Measurements from ENCODE around the gene TRIOBP.

TRIOBP gene

GRCh38 chr22:37749831-37750595 lies 53.2 kb downstream of the TRIOBP start:
- no peak for DNase-seq (ENCODE audit: low read depth)

- no peak for DNase-seq (ENCODE audit: low read depth)
These were observed 53.8 kb downstream of the TRIOBP start for GRCh38 chr22:37750596-37751162.

- no peak for DNase-seq (ENCODE audit: low read depth)
These were observed 54.8 kb downstream of the TRIOBP start for GRCh38 chr22:37751449-37752188.

DNA sequence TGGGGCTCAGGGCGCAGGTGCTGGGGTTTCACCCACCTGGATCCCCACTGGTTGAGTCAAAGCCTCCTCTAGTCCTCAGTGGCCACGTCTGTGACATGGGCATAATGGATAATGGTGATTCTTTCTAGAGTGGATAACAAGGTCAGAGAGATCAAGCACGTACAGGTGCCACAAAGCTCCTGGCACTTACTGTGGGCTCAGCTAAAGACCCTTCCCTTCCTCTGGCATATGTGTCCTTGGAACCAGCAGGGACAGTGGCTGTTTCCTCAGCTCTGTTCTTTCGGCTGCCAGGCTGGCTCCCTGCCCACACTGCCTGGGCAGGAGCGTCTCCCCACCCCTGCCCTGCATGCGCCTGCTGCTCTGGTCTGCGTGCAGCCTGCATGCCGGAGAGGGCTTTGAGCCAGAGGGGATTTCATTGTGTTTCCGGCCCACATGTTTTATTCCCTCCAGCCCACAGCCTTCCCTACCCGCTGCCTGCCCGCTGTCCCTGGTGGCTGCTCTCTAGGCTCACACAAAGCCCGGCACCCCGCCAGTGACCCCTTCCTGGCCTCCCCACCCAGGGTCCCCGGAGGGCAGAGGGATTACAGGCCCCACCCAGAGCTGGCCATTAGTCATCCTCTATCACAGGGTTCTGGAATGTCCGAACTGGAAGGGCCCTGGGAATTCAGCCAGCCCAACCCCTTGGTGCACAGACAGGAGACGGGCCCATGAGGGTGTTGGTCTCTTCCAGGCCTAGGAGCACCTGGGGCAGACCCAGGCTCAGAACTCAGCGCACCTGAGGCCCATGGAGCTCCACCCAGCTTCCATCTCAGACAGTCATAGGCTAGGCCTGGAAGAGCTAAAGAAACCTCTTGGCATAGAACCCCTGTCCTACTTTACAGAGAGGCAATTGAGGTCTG lies 55.6 kb downstream of the TRIOBP start:
- DNase-seq (ENCODE audit: low read depth): no peak

GRCh38 chr22:37753746-37754145 lies 56.9 kb downstream of the TRIOBP start:
- no peak for DNase-seq (ENCODE audit: low read depth)

DNA sequence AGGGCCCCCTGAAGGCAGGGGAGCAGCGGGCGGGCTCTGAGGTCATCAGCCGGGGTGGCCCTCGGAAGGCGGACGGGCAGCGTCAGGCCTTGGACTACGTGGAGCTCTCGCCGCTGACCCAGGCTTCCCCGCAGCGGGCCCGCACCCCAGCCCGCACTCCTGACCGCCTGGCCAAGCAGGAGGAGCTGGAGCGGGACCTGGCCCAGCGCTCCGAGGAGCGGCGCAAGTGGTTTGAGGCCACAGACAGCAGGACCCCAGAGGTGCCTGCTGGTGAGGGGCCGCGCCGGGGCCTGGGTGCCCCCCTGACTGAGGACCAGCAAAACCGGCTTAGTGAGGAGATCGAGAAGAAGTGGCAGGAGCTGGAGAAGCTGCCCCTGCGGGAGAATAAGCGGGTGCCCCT lies 60.8 kb downstream of the TRIOBP start:
- DNase-seq (ENCODE audit: low read depth): no peak

DNA sequence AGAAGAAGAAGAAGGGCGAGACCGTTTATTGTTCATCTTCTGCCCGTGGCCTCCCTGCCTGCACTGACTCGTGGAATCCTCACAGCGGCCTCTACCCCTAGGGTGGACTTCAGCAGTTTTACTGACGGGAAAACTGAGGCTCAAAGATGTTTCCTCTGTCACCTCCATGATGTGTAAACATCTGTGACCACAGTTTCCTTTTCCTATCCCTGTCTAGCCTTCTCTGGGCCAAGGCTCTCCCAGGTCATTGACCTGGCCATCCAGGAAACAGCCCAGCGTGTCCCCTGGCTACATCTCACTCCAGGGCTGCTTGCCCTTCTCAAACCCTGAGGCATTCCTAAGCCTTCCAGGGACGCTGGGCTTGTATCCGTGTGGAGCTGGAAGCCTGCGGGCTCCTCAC lies 61.8 kb downstream of the TRIOBP start:
- no peak for DNase-seq (ENCODE audit: low read depth)

- DNase-seq (ENCODE audit: low read depth): no peak
These were observed 62.4 kb downstream of the TRIOBP start for GRCh38 chr22:37759281-37759680.

GRCh38 chr22:37760152-37760551 lies 63.3 kb downstream of the TRIOBP start:
- no peak for DNase-seq (ENCODE audit: low read depth)

DNA sequence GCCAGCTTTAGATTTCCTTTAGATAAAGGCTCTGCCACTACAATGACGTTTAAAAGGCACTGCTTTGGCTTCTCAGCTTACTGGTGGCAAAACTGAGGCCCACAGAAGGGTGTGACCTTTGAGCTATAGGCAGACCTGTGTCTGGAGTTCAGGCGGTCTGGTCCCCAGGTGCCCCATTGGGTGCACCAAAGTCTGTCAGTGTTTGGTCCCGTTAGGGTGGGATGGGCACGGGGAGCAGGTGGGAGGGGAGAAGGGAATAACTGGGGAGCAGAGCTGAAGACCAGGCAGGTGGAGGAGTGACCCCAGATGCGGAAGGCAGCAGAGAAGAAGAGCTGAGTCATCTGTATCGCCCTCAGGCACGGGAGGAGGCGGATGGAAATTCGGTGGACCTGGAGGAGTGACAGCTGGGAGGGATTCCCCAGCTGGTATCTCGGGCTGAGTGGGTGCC lies 65.6 kb downstream of the TRIOBP start:
- DNase-seq (ENCODE audit: low read depth): no peak

DNA sequence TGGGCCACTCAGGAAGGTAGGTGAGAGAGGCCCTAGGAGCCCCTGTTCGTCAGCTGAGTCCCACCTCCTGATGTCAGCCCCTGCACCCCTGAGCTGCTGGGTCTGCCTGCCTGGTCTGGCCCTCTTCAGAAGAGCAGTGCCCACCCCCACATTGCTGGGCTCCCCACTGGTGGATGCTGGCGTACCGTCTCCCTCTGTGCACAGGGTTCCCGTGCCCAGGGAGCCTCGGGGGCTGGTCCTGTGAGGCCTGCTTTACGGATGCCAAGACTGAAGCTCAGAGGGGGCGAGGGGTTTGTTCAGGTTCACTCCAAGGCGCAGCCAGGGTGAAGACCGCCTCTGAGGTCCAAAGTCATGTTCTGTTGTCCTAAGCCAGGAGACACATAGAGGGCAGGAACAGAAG lies 66.2 kb downstream of the TRIOBP start:
- DNase-seq (ENCODE audit: low read depth): no peak

GRCh38 chr22:37763652-37764051 lies 66.8 kb downstream of the TRIOBP start:
- no peak for DNase-seq (ENCODE audit: low read depth)

GRCh38 chr22:37764622-37765021 lies 67.8 kb downstream of the TRIOBP start:
- DNase-seq (ENCODE audit: low read depth): no peak

GRCh38 chr22:37765498-37765897 lies 68.7 kb downstream of the TRIOBP start:
- DNase-seq (ENCODE audit: low read depth): no peak

DNA sequence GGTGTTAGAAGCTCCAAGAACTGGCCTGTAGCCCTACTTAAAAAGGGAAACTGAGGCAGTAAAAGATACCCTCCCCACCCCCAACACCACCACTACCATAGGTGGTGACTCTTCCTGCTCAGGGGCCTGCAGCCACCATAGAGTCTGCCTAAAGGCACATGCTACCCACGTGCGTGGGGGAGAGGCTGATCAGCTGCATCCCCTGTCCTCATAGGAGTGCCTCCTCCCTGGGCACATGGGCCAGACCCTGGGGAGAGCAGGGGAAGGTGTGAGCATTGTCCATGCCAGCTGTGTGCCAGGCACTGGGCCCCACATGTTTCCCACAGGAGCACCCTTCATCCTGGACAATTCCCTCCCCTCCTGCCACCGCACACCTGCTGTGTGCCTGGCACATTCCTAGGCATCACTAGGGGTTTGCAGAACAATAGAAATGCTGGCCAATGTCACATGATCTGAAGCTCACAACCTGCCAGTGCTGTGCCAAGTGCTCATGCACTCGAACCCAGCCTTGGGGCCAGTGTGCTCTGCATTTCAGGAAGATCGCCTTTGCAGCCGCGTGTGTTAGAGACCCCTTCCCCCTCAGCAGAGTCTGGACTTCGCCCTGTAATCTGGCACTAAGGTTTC lies 69.2 kb downstream of the TRIOBP start:
- no peak for DNase-seq (ENCODE audit: low read depth)

- no peak for DNase-seq (ENCODE audit: low read depth)
These were observed 71.4 kb downstream of the TRIOBP start for GRCh38 chr22:37768273-37768672.

GRCh38 chr22:37769056-37769455 lies 72.2 kb downstream of the TRIOBP start:
- no peak for DNase-seq (ENCODE audit: low read depth)

- no peak for DNase-seq (ENCODE audit: low read depth)
These were observed 74.2 kb downstream of the TRIOBP start for GRCh38 chr22:37771081-37771480.

DNA sequence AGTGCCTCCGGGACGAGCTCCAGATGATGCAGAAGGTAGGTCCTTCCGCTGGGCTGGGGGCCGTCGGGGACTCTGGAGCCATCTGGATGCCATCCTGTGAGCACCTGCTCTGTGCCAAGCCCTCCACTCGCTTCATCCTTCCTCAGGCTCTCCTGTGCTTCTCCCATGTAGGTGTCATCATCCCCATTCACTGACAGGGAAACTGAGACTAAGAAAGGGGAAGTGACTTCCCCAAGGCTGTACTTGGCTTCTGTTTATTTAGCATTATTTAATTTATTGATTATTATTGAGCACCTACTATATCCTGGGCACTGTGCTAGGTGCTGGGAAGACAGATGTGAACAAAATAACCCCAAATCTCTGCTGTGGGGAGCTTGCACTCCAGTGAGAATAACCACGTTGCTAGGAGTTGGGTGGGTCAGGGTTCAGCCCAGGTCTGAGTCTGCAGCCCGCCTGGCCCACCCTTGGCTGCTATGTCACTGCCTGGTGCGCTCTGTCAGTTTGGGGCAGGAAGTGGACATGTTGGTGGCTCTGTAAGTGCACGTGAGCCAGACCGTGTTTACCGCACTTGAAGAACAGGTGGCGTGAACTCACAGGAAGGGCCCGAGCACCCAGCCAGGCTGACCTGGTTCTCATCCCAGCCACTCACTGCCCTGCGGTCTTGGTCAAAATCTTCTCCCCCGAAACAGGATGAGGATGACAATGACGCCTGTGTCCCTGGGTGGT lies 75.0 kb downstream of the TRIOBP start:
- DNase-seq (ENCODE audit: low read depth): no peak

DNA sequence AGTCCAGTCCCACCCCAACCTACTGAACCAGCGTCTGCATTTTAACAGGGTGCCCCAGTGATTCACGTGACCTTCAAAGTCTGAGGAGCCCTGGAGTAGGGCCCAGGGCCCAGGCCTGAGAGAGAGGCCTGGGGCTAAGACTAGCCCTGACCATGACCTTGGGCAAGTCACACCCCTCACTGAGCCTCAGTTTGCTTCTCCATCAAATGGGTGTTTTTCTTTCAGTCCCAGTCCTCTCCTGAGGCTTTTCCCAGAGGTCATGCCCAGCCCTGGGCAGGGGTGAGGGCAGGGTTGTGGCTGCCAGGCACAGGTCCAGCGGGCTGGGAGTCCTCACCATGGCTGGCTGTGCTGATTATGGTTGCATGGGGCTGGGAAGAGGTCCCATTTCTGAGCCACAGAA lies 77.9 kb downstream of the TRIOBP start:
- DNase-seq (ENCODE audit: low read depth): no peak
